Activated naive CD4-positive, alpha-beta T cell treated with anti-CD3 and anti-CD28 coated beads, Interleukin-2, amount 10 ng/mL, durations not matched to agents 7 days and 5 days (primary cell): Measurements from ENCODE around the gene PPIF.
A peak's percentile ranks its signal among the peaks of the same experiment; 100 is the strongest.

Experiments used
- CTCF ChIA-PET: fragments of 350-600 bp; sonication (Branson Sonifier 250); formaldehyde crosslinking; loops from one replicate; lab custom pipeline; 2021; ENCODE audit warnings: antibody characterized with exemption; lab: Charles Lee
- DNase-seq: peaks from one replicate; pipeline ENCODE4 v3.0.0-alpha.2; 2020
- H3K27ac Mint-ChIP-seq: one replicate; pipeline ENCODE4 v1.8.0; 2021; ENCODE audit warnings: mild to moderate bottlenecking, moderate library complexity, mixed read lengths
- H3K27me3 Mint-ChIP-seq: one replicate; pipeline ENCODE4 v1.8.0; 2021; ENCODE audit warnings: mild to moderate bottlenecking, mixed read lengths
- H3K36me3 Mint-ChIP-seq: one replicate; pipeline ENCODE4 v1.8.0; 2021; ENCODE audit warnings: mixed read lengths
- H3K4me1 Mint-ChIP-seq: one replicate; pipeline ENCODE4 v1.8.0; 2021; ENCODE audit warnings: mixed read lengths
- H3K4me3 Mint-ChIP-seq: one replicate; pipeline ENCODE4 v1.8.0; 2021; ENCODE audit warnings: mild to moderate bottlenecking, moderate library complexity, mixed read lengths
- H3K9me3 Mint-ChIP-seq: one replicate; pipeline ENCODE4 v1.8.0; 2021; ENCODE audit warnings: mixed read lengths

PPIF gene

GRCh38 chr10:79380946-79381721 is 33.9 kb downstream of the PPIF start:
- H3K27me3 Mint-ChIP-seq = peaks cover 5% of the 10 kb centered on the region
- H3K4me3 Mint-ChIP-seq = no peak overlapping the region
- H3K36me3 Mint-ChIP-seq = no peaks in the 10 kb centered on the region
- peak; percentile 12 for DNase-seq
- CTCF ChIA-PET = no interaction called here
- H3K4me1 Mint-ChIP-seq = no peaks in the 10 kb centered on the region
- H3K27ac Mint-ChIP-seq = no peak overlapping the region
- H3K9me3 Mint-ChIP-seq = no peaks in the 10 kb centered on the region

DNA sequence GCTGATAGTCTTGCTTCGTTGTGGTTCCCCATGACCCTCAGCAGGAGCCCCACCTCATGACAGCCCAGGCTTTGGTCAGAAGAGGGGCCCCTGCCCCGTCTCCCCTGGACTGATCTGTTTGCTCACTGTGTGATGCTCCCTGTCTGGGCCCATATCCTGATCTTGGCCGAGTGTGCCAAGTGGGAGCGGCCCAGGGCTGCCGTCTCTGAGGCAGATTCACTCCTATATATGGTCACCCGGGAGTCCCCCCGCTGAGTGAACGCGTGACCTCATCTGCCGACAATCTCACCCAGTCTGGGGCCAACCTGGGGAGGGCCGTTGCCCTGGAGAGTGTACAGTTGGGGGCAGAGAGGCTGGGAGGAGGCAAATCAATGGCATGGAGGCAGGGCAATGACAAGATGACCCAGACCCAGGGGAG is 34.5 kb downstream of the PPIF start:
- H3K36me3 Mint-ChIP-seq = no peaks in the 10 kb centered on the region
- H3K4me3 Mint-ChIP-seq = no peak overlapping the region
- no peak overlapping the region for H3K27ac Mint-ChIP-seq
- H3K4me1 Mint-ChIP-seq = no peaks in the 10 kb centered on the region
- no peaks in the 10 kb centered on the region for H3K9me3 Mint-ChIP-seq
- DNase-seq = peak; percentile 14
- CTCF ChIA-PET = interaction anchor here (1.8 kb wide), 1 partner anchor 8 kb away, joined by 7 read pairs; no protein-coding TSS in a partner anchor
- H3K27me3 Mint-ChIP-seq = peaks cover 5% of the 10 kb centered on the region

DNA sequence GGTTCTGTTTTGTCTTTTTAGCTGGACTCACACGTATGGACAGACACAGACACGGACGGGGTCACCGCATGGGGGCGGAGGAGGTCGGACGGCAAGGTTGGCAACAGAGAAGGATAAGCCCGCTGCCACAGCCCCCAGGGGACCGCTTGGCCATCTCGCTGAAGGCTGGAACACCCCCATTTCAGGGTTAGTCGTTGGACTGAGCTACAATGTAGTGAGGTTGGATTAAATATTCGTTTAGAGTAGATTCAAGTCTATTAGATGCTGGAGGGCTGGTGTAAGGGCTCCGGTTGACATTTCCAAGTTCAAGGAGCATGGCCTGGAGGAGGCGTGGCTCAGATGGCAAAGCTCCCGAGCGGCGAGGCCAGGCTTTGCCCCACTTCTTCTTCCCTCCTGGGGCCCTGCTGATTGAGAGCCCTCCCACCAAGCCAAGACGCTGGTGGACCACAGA is 35.2 kb downstream of the PPIF start:
- H3K4me1 Mint-ChIP-seq = no peaks in the 10 kb centered on the region
- no peak overlapping the region for H3K4me3 Mint-ChIP-seq
- no peaks in the 10 kb centered on the region for H3K9me3 Mint-ChIP-seq
- CTCF ChIA-PET = interaction anchor here (1.0 to 1.8 kb wide), 2 partner anchors 8 to 10 kb away, joined by 3 to 7 read pairs; no protein-coding TSS in a partner anchor
- peak; percentile 5 for DNase-seq
- H3K36me3 Mint-ChIP-seq = no peaks in the 10 kb centered on the region
- H3K27me3 Mint-ChIP-seq = peaks cover 5% of the 10 kb centered on the region
- no peak overlapping the region for H3K27ac Mint-ChIP-seq

DNA sequence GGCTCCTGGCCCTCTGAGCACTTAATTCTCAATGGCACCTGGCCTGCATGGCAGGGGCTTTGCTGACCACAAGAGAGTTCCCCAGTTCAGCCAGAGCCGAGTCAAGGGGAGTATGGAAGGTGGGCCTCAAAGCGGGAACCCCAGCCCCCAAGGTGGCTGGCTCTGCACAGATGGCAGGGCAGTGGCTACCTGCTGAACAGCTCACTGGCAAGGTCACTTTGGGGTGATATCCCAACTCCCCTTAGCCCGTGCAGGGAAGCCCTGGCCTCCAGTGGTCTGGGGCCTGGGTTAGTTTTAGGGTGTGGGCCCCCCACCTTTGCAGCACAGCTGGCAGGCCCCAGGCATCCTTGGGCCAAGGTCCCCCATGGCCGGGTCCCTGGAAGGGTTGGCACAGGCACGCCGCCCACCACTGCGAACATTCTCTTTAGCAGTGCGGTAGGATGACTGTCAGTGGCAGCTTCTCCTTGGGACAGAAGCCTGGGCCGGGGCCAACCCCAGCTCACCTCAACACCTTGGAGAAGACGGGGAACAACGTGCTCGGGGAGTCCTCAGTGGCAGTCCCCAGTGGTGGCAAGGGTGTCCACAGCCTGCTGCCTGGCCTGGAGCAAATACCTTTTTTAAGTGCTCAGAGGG is 36.8 kb downstream of the PPIF start:
- H3K36me3 Mint-ChIP-seq = no peaks in the 10 kb centered on the region
- no peak overlapping the region for H3K4me3 Mint-ChIP-seq
- H3K27ac Mint-ChIP-seq = no peak overlapping the region
- no peaks in the 10 kb centered on the region for H3K9me3 Mint-ChIP-seq
- peaks cover 5% of the 10 kb centered on the region for H3K27me3 Mint-ChIP-seq
- CTCF ChIA-PET = interaction anchor here (1.8 kb wide), 1 partner anchor 10 kb away, joined by 7 read pairs; no protein-coding TSS in a partner anchor
- DNase-seq = peak; percentile 14
- no peaks in the 10 kb centered on the region for H3K4me1 Mint-ChIP-seq

DNA sequence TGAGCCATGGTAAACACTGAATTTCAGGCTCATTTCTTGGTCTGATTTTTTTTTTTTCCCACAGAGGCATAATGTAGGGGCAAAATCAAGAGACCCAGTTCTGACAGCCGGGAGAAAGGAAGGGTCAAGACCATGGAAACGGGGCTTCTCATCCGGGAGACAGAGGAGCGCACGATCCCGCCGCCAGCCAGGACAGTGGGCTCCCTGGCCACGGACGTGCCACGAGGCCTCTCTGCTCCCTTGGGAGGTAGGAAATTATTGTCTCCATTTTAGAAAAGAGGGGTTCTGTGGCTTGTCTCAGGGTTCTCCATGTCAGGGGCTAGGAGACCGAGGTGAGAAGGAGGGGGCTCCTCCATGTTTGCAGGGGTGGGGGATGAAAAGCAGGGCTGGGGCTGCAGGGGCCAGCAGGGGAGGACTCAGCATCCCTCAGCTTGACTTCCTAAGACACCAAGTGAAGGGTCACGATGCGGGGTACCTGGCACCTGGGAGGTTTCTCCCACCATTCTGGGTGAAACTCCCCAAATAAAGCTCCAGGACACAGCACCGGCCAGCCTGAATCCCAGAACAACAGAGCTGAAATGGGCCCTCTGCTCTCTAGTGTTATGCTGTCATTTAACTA is 37.6 kb downstream of the PPIF start:
- H3K36me3 Mint-ChIP-seq = no peaks in the 10 kb centered on the region
- peaks cover 5% of the 10 kb centered on the region for H3K27me3 Mint-ChIP-seq
- no peaks in the 10 kb centered on the region for H3K9me3 Mint-ChIP-seq
- no peaks in the 10 kb centered on the region for H3K4me1 Mint-ChIP-seq
- H3K4me3 Mint-ChIP-seq = no peak overlapping the region
- CTCF ChIA-PET = no interaction called here
- H3K27ac Mint-ChIP-seq = no peak overlapping the region
- DNase-seq = no peak

DNA sequence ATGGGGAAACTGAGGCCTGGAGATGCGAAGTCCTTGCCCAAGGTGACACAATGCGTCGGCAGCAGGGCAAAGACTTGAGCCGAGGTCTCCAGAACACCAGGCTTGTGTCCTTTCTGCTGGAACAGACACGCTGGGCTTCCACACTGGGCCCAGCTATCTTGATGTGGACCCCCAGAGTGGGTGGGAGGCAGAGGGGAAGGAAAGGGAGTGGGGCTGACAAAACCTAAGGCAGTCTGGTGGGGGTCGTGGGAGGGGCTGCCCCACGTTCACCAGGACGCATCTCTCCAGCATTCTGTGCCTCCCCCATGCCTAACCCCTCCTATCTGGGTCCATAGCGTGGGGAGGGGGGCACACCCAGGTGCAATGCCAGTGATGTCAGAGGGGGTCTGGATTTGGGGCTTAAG is 38.1 kb downstream of the PPIF start:
- peaks cover 5% of the 10 kb centered on the region for H3K27me3 Mint-ChIP-seq
- H3K9me3 Mint-ChIP-seq = no peaks in the 10 kb centered on the region
- CTCF ChIA-PET = no interaction called here
- no peaks in the 10 kb centered on the region for H3K36me3 Mint-ChIP-seq
- no peaks in the 10 kb centered on the region for H3K4me1 Mint-ChIP-seq
- peak; percentile 14 for DNase-seq
- H3K27ac Mint-ChIP-seq = no peak overlapping the region
- H3K4me3 Mint-ChIP-seq = no peak overlapping the region

DNA sequence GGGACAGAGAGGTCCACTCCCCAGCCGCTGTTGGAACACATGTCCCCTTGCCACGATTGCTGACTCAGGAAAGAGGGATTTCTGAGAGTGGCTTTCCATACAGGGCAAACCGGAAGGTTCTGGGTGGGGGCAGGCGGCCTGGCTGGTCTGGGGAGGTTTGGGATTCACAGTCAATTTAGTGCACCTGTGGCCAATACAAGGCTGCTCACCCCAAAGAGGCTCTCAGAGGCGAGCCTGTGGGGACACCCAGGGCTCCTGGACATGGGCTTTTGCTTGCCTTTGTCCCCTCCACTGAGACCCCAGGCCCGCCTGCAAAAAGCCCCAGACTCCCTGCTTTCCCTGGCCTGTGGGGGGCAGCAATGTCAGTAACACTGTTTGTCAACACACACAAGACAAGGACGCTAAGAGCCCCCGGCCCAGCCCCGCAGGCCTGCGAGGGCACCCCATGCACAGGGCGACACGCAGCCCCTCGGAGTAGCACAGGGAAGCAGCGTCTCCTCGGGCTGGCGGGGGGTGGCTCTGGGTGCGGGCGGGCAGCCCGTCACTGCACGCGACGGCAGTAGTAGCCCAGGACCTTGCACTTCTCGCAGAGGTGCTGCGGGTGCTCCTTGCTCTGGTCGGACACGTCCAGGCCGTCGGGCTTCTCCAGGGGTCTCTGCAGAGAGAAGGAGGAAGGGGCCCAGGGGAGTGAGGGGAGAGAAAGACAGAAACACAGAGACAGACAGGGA is 38.7 kb downstream of the PPIF start:
- H3K27me3 Mint-ChIP-seq = peaks cover 5% of the 10 kb centered on the region
- H3K4me3 Mint-ChIP-seq = no peak overlapping the region
- H3K27ac Mint-ChIP-seq = no peak overlapping the region
- CTCF ChIA-PET = no interaction called here
- H3K4me1 Mint-ChIP-seq = no peaks in the 10 kb centered on the region
- no peaks in the 10 kb centered on the region for H3K36me3 Mint-ChIP-seq
- peak; percentile 17 for DNase-seq
- no peaks in the 10 kb centered on the region for H3K9me3 Mint-ChIP-seq

DNA sequence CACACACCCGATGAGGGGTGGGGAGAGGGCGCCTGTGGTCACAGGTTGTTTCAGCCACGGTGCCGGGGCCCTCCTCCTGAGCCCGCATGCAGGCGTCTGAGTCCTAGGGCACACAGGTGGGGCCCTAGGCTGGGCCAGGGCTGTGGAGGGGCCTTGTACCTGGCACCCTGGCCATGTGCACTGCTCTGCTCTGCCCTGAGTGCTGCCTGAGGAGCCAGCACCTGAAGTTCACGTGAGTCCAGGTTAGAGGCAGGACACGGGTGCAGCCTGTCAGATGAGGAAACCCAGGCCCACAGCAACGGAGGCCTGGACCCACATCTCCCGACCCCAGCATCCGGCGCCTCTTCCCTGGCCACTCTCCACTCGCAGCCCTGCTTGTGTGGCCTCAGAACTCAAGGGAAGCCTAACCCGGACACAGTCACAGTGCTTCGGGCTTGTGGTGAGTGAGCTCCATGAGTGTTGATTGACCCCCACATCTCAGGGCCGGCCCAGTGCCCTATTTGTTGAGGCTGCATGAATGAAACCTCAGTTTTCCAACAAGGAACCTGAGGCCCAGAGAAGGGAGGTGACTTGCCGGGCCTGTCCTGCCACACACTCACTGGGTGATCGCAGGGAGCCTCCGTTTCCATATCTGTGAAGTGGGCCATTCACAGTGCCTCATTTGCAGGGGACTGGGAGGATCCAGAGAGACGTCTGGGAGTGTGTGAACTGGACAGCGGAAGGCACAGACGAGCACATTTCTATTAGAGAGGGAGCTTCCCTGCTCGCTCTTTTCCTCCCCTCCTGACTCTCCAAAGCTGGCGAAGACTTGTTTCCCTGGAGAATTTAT is 39.6 kb downstream of the PPIF start:
- H3K36me3 Mint-ChIP-seq = no peaks in the 10 kb centered on the region
- no peak overlapping the region for H3K27ac Mint-ChIP-seq
- H3K27me3 Mint-ChIP-seq = peaks cover 7% of the 10 kb centered on the region
- CTCF ChIA-PET = no interaction called here
- H3K4me3 Mint-ChIP-seq = no peak overlapping the region
- DNase-seq = peak; percentile 17
- no peaks in the 10 kb centered on the region for H3K4me1 Mint-ChIP-seq
- no peaks in the 10 kb centered on the region for H3K9me3 Mint-ChIP-seq

DNA sequence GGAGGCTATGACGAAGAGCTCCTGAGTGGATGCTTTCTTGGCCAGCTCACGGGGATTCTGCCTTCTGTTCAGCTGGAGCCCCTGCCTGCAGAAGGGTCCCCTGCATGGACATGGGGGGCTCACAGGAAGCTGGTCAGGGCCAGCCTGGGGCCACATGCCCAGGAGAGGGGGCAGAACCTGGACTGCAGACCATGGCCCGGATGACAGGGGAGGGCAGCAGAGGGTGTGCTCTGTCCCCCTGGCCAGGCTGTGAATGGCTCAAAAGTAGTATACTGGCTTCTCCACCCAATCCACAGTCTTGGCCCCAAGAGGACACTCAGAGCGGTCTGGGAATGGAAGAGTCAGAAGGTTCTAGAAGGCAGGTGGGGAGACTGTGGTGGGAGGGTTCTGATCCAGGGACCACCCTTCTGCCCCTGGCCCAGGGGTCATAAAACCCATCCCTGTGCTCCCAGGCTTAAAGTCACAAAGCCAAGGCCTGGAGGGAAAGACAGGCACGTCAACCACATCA is 40.3 kb downstream of the PPIF start:
- DNase-seq = peak; percentile 4
- peaks cover 6% of the 10 kb centered on the region for H3K27me3 Mint-ChIP-seq
- CTCF ChIA-PET = interaction anchor here (1.1 to 4.7 kb wide), 4 partner anchors 12 to 18 kb away, joined by 3 to 32 read pairs (median 4); no protein-coding TSS in a partner anchor
- no peaks in the 10 kb centered on the region for H3K9me3 Mint-ChIP-seq
- H3K4me3 Mint-ChIP-seq = no peak overlapping the region
- H3K27ac Mint-ChIP-seq = no peak overlapping the region
- H3K36me3 Mint-ChIP-seq = no peaks in the 10 kb centered on the region
- H3K4me1 Mint-ChIP-seq = no peaks in the 10 kb centered on the region

GRCh38 chr10:79387974-79388850 is 40.9 kb downstream of the PPIF start:
- peak; percentile 17 for DNase-seq
- Mint-ChIP-seq H3K27me3 (peaks cover 6% of the 10 kb centered on the region), H3K4me3 (no peak overlapping the region), H3K36me3 (no peaks in the 10 kb centered on the region), H3K9me3 (no peaks in the 10 kb centered on the region), H3K27ac (no peak overlapping the region), H3K4me1 (no peaks in the 10 kb centered on the region)
- CTCF ChIA-PET = interaction anchor here (1.1 to 4.7 kb wide), 5 partner anchors 12 to 193 kb away, joined by 3 to 32 read pairs (median 3); no protein-coding TSS in a partner anchor

DNA sequence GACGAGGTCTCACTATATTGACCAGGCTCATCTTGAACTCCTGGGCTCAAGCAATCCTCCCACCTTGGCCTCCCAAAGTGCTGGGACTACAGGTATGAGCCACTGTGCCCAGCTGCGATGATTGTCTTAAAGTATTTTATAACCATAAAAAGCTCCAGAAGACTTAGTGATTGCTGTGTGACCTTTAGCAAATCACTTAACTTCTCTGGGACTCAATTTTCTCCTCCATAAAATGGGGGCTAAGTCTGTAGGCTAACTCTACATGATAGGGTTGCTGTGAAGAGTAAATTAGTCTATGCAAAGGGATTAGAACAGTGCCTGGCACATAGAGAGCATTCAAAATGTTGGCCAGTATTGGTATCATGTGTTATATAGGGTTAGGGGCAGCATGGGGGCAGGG is 42.8 kb downstream of the PPIF start:
- Mint-ChIP-seq H3K9me3 (no peaks in the 10 kb centered on the region), H3K27ac (no peak overlapping the region), H3K4me3 (no peak overlapping the region), H3K4me1 (no peaks in the 10 kb centered on the region), H3K27me3 (peaks cover 17% of the 10 kb centered on the region), H3K36me3 (no peaks in the 10 kb centered on the region)
- CTCF ChIA-PET = interaction anchor here (0.6 to 4.7 kb wide), 4 partner anchors 16 to 84 kb away, joined by 3 to 32 read pairs (median 4); no protein-coding TSS in a partner anchor
- DNase-seq = no peak

- CTCF ChIA-PET = interaction anchor here (0.6 to 4.7 kb wide), 6 partner anchors 17 to 77 kb away, joined by 3 to 32 read pairs (median 4); no protein-coding TSS in a partner anchor
- Mint-ChIP-seq H3K27me3 (peaks cover 17% of the 10 kb centered on the region), H3K36me3 (no peaks in the 10 kb centered on the region), H3K4me1 (no peaks in the 10 kb centered on the region), H3K27ac (no peak overlapping the region), H3K4me3 (no peak overlapping the region), H3K9me3 (no peaks in the 10 kb centered on the region)
- DNase-seq = peak; percentile 20
Observed at GRCh38 chr10:79390551-79391229, 43.4 kb downstream of the PPIF start.
